Subcutaneous abdominal adipose tissue (tissue), 5 donors: Measurements from ENCODE around the gene MIDN.
A peak's percentile ranks its signal among the peaks of the same experiment; 100 is the strongest.

ENCODE experiments used
- H3K27ac ChIP-seq: one replicate; pipeline ENCODE4 v1.7.0; 2013; ENCODE audit warnings: low read depth, mild to moderate bottlenecking, inconsistent platforms, low read length, moderate library complexity
- H3K27me3 ChIP-seq, 5 donors: one replicate each; pipeline ENCODE4 v1.7.0; 2013; ENCODE audit warnings: low read length in 5 of 5, inconsistent platforms in 1 of 5; ENCODE audit not compliant: control insufficient read depth in 5 of 5, insufficient read depth in 4 of 5
- H3K36me3 ChIP-seq, 5 donors: one replicate each; pipeline ENCODE4 v1.7.0; 2013; ENCODE audit warnings: low read length in 5 of 5; ENCODE audit not compliant: control insufficient read depth in 5 of 5, insufficient read depth in 5 of 5
- H3K4me1 ChIP-seq, 5 donors: one replicate each; pipeline ENCODE4 v1.7.0; 2013; ENCODE audit warnings: low read length in 5 of 5, mild to moderate bottlenecking in 3 of 5, moderate library complexity in 1 of 5; ENCODE audit not compliant: control insufficient read depth in 5 of 5, insufficient read depth in 5 of 5
- H3K4me3 ChIP-seq, 5 donors: one replicate each; pipeline ENCODE4 v1.7.0; 2013; ENCODE audit warnings: low read length in 5 of 5, low read depth in 1 of 5
- H3K9ac ChIP-seq, 5 donors: one replicate each; pipeline ENCODE4 v1.7.0; 2013; ENCODE audit warnings: low read length in 5 of 5, mild to moderate bottlenecking in 4 of 5, moderate library complexity in 3 of 5
- H3K9me3 ChIP-seq, 5 donors: one replicate each; pipeline ENCODE4 v1.7.0; 2013; ENCODE audit warnings: low read length in 5 of 5; ENCODE audit not compliant: control insufficient read depth in 5 of 5
- donor health status: healthy.
- donor health status: healthy.
- donor health status: healthy.
- donor health status: healthy.
- donor health status: healthy.

MIDN gene

GRCh38 chr19:1259206-1259875 lies 11.0 kb downstream of the MIDN start:
- peak overlapping the region; percentile 90 for H3K27ac ChIP-seq
- peak overlapping the region in 4 of 5 donors; percentile 36 to 81 (median 42) for H3K4me3 ChIP-seq
- peaks cover 0 to 6% (median 0%) of the 10 kb centered on the region in 5 donors for H3K27me3 ChIP-seq
- H3K9me3 ChIP-seq = peaks cover 0 to 2% (median 0%) of the 10 kb centered on the region in 5 donors
- H3K9ac ChIP-seq = peak overlapping the region; percentile 24 to 97 (median 59)
- H3K36me3 ChIP-seq = peaks cover 0 to 38% (median 29%) of the 10 kb centered on the region in 5 donors
- peaks cover 10 to 80% (median 70%) of the 10 kb centered on the region in 5 donors for H3K4me1 ChIP-seq

- H3K27ac ChIP-seq = peak overlapping the region; percentile 90
- peaks cover 12 to 76% (median 65%) of the 10 kb centered on the region in 5 donors for H3K4me1 ChIP-seq
- H3K36me3 ChIP-seq = peaks cover 0 to 30% (median 22%) of the 10 kb centered on the region in 5 donors
- H3K4me3 ChIP-seq = peak overlapping the region in 3 of 5 donors; percentile 11 to 81 (median 44)
- peak overlapping the region in 4 of 5 donors; percentile 16 to 63 (median 47) for H3K9ac ChIP-seq
- H3K9me3 ChIP-seq = peaks cover 0 to 2% (median 0%) of the 10 kb centered on the region in 5 donors
- H3K27me3 ChIP-seq = peaks cover 0 to 6% (median 0%) of the 10 kb centered on the region in 5 donors
These were observed 11.7 kb downstream of the MIDN start for GRCh38 chr19:1259876-1260748.

- Histone ChIP-seq H3K9ac (peak overlapping the region in 4 of 5 donors; percentile 6 to 74 (median 73)), H3K9me3 (peaks cover 0 to 2% (median 0%) of the 10 kb centered on the region in 5 donors), H3K27ac (peak overlapping the region; percentile 90), H3K4me3 (peak overlapping the region; percentile 67 to 81 (median 72)), H3K36me3 (peaks cover 0 to 22% (median 13%) of the 10 kb centered on the region in 5 donors), H3K27me3 (peaks cover 0 to 6% (median 0%) of the 10 kb centered on the region in 5 donors), H3K4me1 (peaks cover 16 to 75% (median 64%) of the 10 kb centered on the region in 5 donors)
These were observed 12.6 kb downstream of the MIDN start for GRCh38 chr19:1260749-1261537.

- H3K4me1 ChIP-seq = peaks cover 17 to 78% (median 68%) of the 10 kb centered on the region in 5 donors
These were observed 13.1 kb downstream of the MIDN start for GRCh38 chr19:1261538-1261797.

GRCh38 chr19:1261798-1262622 lies 13.6 kb downstream of the MIDN start:
- Histone ChIP-seq H3K9ac (peak overlapping the region in 3 of 5 donors; percentile 55 to 73 (median 73)), H3K27ac (peak overlapping the region; percentile 86), H3K4me3 (peak overlapping the region in 3 of 5 donors; percentile 67 to 81 (median 73)), H3K4me1 (peaks cover 17 to 77% (median 69%) of the 10 kb centered on the region in 5 donors), H3K36me3 (peaks cover 0 to 13% (median 5%) of the 10 kb centered on the region in 5 donors), H3K27me3 (peaks cover 0 to 6% (median 0%) of the 10 kb centered on the region in 5 donors), H3K9me3 (peaks cover 0 to 2% (median 0%) of the 10 kb centered on the region in 5 donors)

More at GRCh38 chr19:1261538-1261797, 13.1 kb downstream of the MIDN start:
- H3K4me3 ChIP-seq = peak overlapping the region; percentile 67 to 81 (median 72)
- H3K27me3 ChIP-seq = peaks cover 0 to 6% (median 0%) of the 10 kb centered on the region in 5 donors
- H3K36me3 ChIP-seq = peaks cover 0 to 18% (median 10%) of the 10 kb centered on the region in 5 donors
- H3K9ac ChIP-seq = peak overlapping the region in 4 of 5 donors; percentile 6 to 74 (median 73)
- peaks cover 0 to 2% (median 0%) of the 10 kb centered on the region in 5 donors for H3K9me3 ChIP-seq
- H3K27ac ChIP-seq = peak overlapping the region; percentile 86

GRCh38 chr19:1262623-1263123 lies 14.3 kb downstream of the MIDN start:
- H3K4me1 ChIP-seq = peaks cover 17 to 77% (median 73%) of the 10 kb centered on the region in 5 donors
- peak overlapping the region; percentile 86 for H3K27ac ChIP-seq
- H3K4me3 ChIP-seq = no peak overlapping the region
- H3K36me3 ChIP-seq = peaks cover 0 to 7% (median 0%) of the 10 kb centered on the region in 5 donors
- peaks cover 0 to 2% (median 0%) of the 10 kb centered on the region in 5 donors for H3K9me3 ChIP-seq
- no peak overlapping the region for H3K9ac ChIP-seq
- peaks cover 0 to 6% (median 0%) of the 10 kb centered on the region in 5 donors for H3K27me3 ChIP-seq

GRCh38 chr19:1263188-1263587 lies 14.8 kb downstream of the MIDN start:
- peaks cover 0 to 2% (median 0%) of the 10 kb centered on the region in 5 donors for H3K9me3 ChIP-seq
- peaks cover 17 to 77% (median 73%) of the 10 kb centered on the region in 5 donors for H3K4me1 ChIP-seq
- H3K27me3 ChIP-seq = peaks cover 0 to 6% (median 0%) of the 10 kb centered on the region in 5 donors
- H3K9ac ChIP-seq = no peak overlapping the region
- H3K27ac ChIP-seq = peak overlapping the region; percentile 86
- H3K4me3 ChIP-seq = no peak overlapping the region
- peaks cover 0 to 3% (median 0%) of the 10 kb centered on the region in 5 donors for H3K36me3 ChIP-seq

- peak overlapping the region; percentile 79 for H3K27ac ChIP-seq
- peak overlapping the region in 1 of 5 donors; percentile 2 for H3K9ac ChIP-seq
- H3K9me3 ChIP-seq = no peaks in the 10 kb centered on the region
- H3K4me1 ChIP-seq = peaks cover 17 to 73% (median 67%) of the 10 kb centered on the region in 5 donors
- H3K4me3 ChIP-seq = no peak overlapping the region
- no peaks in the 10 kb centered on the region for H3K36me3 ChIP-seq
- H3K27me3 ChIP-seq = no peaks in the 10 kb centered on the region
These were observed 16.6 kb downstream of the MIDN start for GRCh38 chr19:1264801-1265614.
